WTC11 (cell line): ENCODE measurements around the gene ITSN1. TPM values are rescaled to one million over a fixed set of nuclear protein-coding genes. Genes with fewer than 3 reads are reported as not detected.
A peak's percentile ranks its signal among the peaks of the same experiment; 100 is the strongest.

Source experiments
- ATAC-seq: fragments of 200-7000 bp; cut with Tn5 transposase; 2 replicates; pipeline ENCODE4 v1.10.0; 2021; ENCODE audit warnings: mild to moderate bottlenecking, moderate library complexity
- CTCF ChIA-PET: fragments of 300-600 bp; sonication (Branson Sonifier 250); formaldehyde crosslinking; loops from one replicate; lab custom pipeline; 2021; ENCODE audit warnings: antibody characterized with exemption; lab: Charles Lee
- POLR2A ChIA-PET: fragments of 350-600 bp; sonication (Branson Sonifier 250); formaldehyde crosslinking; loops from one replicate; lab custom pipeline; 2021; ENCODE audit warnings: antibody characterized with exemption; lab: Charles Lee
- DNase-seq: peaks from one replicate; pipeline ENCODE4 v3.0.0; 2021; ENCODE audit warnings: low spot score
- H3K27ac Mint-ChIP-seq: 2 replicates; pipeline ENCODE4 v1.8.0; 2021; ENCODE audit warnings: mixed read lengths
- H3K27me3 Mint-ChIP-seq: 2 replicates; pipeline ENCODE4 v1.8.0; 2021; ENCODE audit warnings: low read depth, mild to moderate bottlenecking, moderate library complexity, mixed read lengths
- H3K36me3 Mint-ChIP-seq: 2 replicates; pipeline ENCODE4 v1.8.0; 2021; ENCODE audit warnings: mixed read lengths
- H3K4me1 Mint-ChIP-seq: 2 replicates; pipeline ENCODE4 v1.8.0; 2022; ENCODE audit warnings: mixed read lengths
- H3K4me3 Mint-ChIP-seq: 2 replicates; pipeline ENCODE4 v1.8.0; 2021; ENCODE audit warnings: mild to moderate bottlenecking, moderate library complexity, mixed read lengths
- H3K9me3 Mint-ChIP-seq: 2 replicates; pipeline ENCODE4 v1.8.0; 2021; ENCODE audit warnings: mixed read lengths
- ATF1 ChIP-seq: sonication (generic); formaldehyde crosslinking; IDR thresholded peaks from 2 replicates; pipeline ENCODE4 v1.8.1; 2023; ENCODE audit warnings: mild to moderate bottlenecking, moderate library complexity, missing genetic modification reagents
- ATF2 ChIP-seq: sonication (generic); formaldehyde crosslinking; IDR thresholded peaks from 2 replicates; pipeline ENCODE4 v1.8.1; 2022; ENCODE audit warnings: low read depth, missing genetic modification reagents, borderline replicate concordance
- ERG ChIP-seq: fragments of 250-450 bp; sonication (Bioruptor Pico); IDR thresholded peaks from 2 replicates; pipeline ENCODE4 v1.8.0; 2021; ENCODE audit warnings: mild to moderate bottlenecking
- ETV6 ChIP-seq: sonication (generic); formaldehyde crosslinking; IDR thresholded peaks from 2 replicates; pipeline ENCODE4 v1.8.1; 2022; ENCODE audit warnings: mild to moderate bottlenecking, missing genetic modification reagents
- FOXJ3 ChIP-seq: sonication (generic); formaldehyde crosslinking; IDR thresholded peaks from 2 replicates; pipeline ENCODE4 v1.9.0; 2021; ENCODE audit warnings: missing genetic modification reagents, mild to moderate bottlenecking, borderline replicate concordance
- JAZF1 ChIP-seq: fragments of 250-450 bp; sonication (Bioruptor Pico); IDR thresholded peaks from 2 replicates; pipeline ENCODE4 v1.9.0; 2021; ENCODE audit warnings: moderate library complexity, mild to moderate bottlenecking, inconsistent platforms
- MYBL2 ChIP-seq: sonication (generic); formaldehyde crosslinking; IDR thresholded peaks from 2 replicates; pipeline ENCODE4 v1.8.1; 2023; ENCODE audit warnings: mild to moderate bottlenecking, moderate library complexity, missing genetic modification reagents
- NFATC4 ChIP-seq: fragments of 250-450 bp; sonication (Bioruptor Pico); IDR thresholded peaks from 2 replicates; pipeline ENCODE4 v1.9.0; 2021; ENCODE audit warnings: mild to moderate bottlenecking
- OVOL2 ChIP-seq: fragments of 250-450 bp; sonication (Bioruptor Pico); IDR thresholded peaks from 2 replicates; pipeline ENCODE4 v1.9.0; 2021; ENCODE audit warnings: mild to moderate bottlenecking, borderline replicate concordance
- PREB ChIP-seq: sonication (generic); formaldehyde crosslinking; IDR thresholded peaks from 2 replicates; pipeline ENCODE4 v1.8.1; 2022; ENCODE audit warnings: mild to moderate bottlenecking, missing genetic modification reagents, moderate library complexity, borderline replicate concordance
- PRRX2 ChIP-seq: fragments of 250-450 bp; sonication (Bioruptor Pico); IDR thresholded peaks from 2 replicates; pipeline ENCODE4 v1.8.0; 2021; ENCODE audit warnings: mild to moderate bottlenecking
- RELA ChIP-seq: sonication (generic); formaldehyde crosslinking; IDR thresholded peaks from 2 replicates; pipeline ENCODE4 v1.8.1; 2022; ENCODE audit warnings: missing genetic modification reagents, mild to moderate bottlenecking, borderline replicate concordance
- SP1 ChIP-seq: sonication (generic); formaldehyde crosslinking; conservative IDR thresholded peaks from 2 replicates; pipeline ENCODE4 v1.8.1; 2022; ENCODE audit warnings: missing genetic modification reagents
- STAT6 ChIP-seq: sonication (generic); formaldehyde crosslinking; conservative IDR thresholded peaks from 2 replicates; pipeline ENCODE4 v1.8.1; 2023; ENCODE audit warnings: mild to moderate bottlenecking, low read depth, missing genetic modification reagents, moderate library complexity
- ZBTB21 ChIP-seq: sonication (generic); formaldehyde crosslinking; IDR thresholded peaks from 2 replicates; pipeline ENCODE4 v1.8.1; 2023; ENCODE audit warnings: mild to moderate bottlenecking, missing genetic modification reagents, borderline replicate concordance
- ZNF138 ChIP-seq: sonication (generic); formaldehyde crosslinking; conservative IDR thresholded peaks from 2 replicates; pipeline ENCODE4 v1.8.1; 2022; ENCODE audit warnings: mild to moderate bottlenecking, moderate library complexity, missing genetic modification reagents
- ZNF232 ChIP-seq: sonication (generic); formaldehyde crosslinking; IDR thresholded peaks from 2 replicates; pipeline ENCODE4 v1.8.0; 2022; ENCODE audit warnings: mild to moderate bottlenecking, missing genetic modification reagents
- ZNF396 ChIP-seq: fragments of 250-450 bp; sonication (Bioruptor Pico); IDR thresholded peaks from 2 replicates; pipeline ENCODE4 v1.8.0; 2021; ENCODE audit warnings: mild to moderate bottlenecking, moderate library complexity, borderline replicate concordance
- ZNF416 ChIP-seq: fragments of 250-450 bp; sonication (Bioruptor Pico); IDR thresholded peaks from 2 replicates; pipeline ENCODE4 v1.9.0; 2021; ENCODE audit warnings: mild to moderate bottlenecking, inconsistent platforms
- ZNF512 ChIP-seq: sonication (generic); formaldehyde crosslinking; IDR thresholded peaks from 2 replicates; pipeline ENCODE4 v1.8.1; 2022; ENCODE audit warnings: missing genetic modification reagents, borderline replicate concordance
- ZNF532 ChIP-seq: fragments of 250-450 bp; sonication (Bioruptor Pico); IDR thresholded peaks from 2 replicates; pipeline ENCODE4 v1.9.0; 2021; ENCODE audit warnings: mild to moderate bottlenecking, borderline replicate concordance
- total RNA-seq: library from RNA; stranded (reverse); gene quantifications from 3 replicates; pipeline ENCODE4 v1.2.3, GENCODE V29; 2021

The ITSN1 gene
- total RNA-seq, 1 experiment from 2014 or later, result 69.6 TPM

GRCh38 chr21:33936301-33937038 lies 294.2 kb downstream of the ITSN1 start:
- CTCF ChIA-PET, result interaction anchor here (0.6 to 1.6 kb wide), 5 partner anchors 12 to 735 kb away, joined by 3 to 5 read pairs (median 4); partner anchors contain the start of genes MRPS6 and SLC5A3
- peaks cover 4% of the 10 kb centered on the region for H3K36me3 Mint-ChIP-seq
- H3K4me3 Mint-ChIP-seq, result no peak overlapping the region
- DNase-seq (no peak), ATAC-seq (peak; percentile 70)
- TF ChIP-seq STAT6, result no peak
- TF ChIP-seq ZNF512 (CRISPR knock-in tag), result no peak
- TF ChIP-seq ZNF232 (CRISPR knock-in tag), result no peak
- no peak for TF ChIP-seq ZBTB21 (CRISPR knock-in tag)
- no peak for TF ChIP-seq ERG (CRISPR knock-in tag)
- TF ChIP-seq SP1 (CRISPR knock-in tag), result no peak
- no peak for TF ChIP-seq OVOL2 (CRISPR knock-in tag)
- no peak for TF ChIP-seq ZNF416 (CRISPR knock-in tag)
- TF ChIP-seq JAZF1 (CRISPR knock-in tag), result no peak
- no peak for TF ChIP-seq ZNF138 (CRISPR knock-in tag)
- TF ChIP-seq MYBL2 (CRISPR knock-in tag), result no peak
- TF ChIP-seq, all 79 proteins: peak for 0
- Mint-ChIP-seq H3K4me1 (peaks cover 32% of the 10 kb centered on the region), H3K27ac (0 out of 2 replicates have a peak overlapping the region, but pooled peaks have one; percentile 11), H3K27me3 (no peaks in the 10 kb centered on the region; the same call in 1 of the 2 replicates), H3K9me3 (no peaks in the 10 kb centered on the region)
- POLR2A ChIA-PET, result interaction anchor here (0.5 to 0.9 kb wide), 2 partner anchors 12 to 138 kb away, joined by 3 read pairs; no protein-coding TSS in a partner anchor

- POLR2A ChIA-PET, result no interaction called here
- TF ChIP-seq RELA (CRISPR knock-in tag) (no peak), ETV6 (CRISPR knock-in tag) (no peak), ZNF396 (CRISPR knock-in tag) (no peak), PRRX2 (no peak), ATF1 (CRISPR knock-in tag) (no peak), ATF2 (CRISPR knock-in tag) (no peak), PREB (no peak), NFATC4 (CRISPR knock-in tag) (no peak), FOXJ3 (no peak), ZNF532 (CRISPR knock-in tag) (no peak)
These were observed 294.8 kb downstream of the ITSN1 start for GRCh38 chr21:33937146-33937545.

More at GRCh38 chr21:33937146-33937545, 294.8 kb downstream of the ITSN1 start:
- Mint-ChIP-seq H3K4me3 (no peak overlapping the region), H3K4me1 (peaks cover 31% of the 10 kb centered on the region), H3K9me3 (no peaks in the 10 kb centered on the region), H3K27ac (peak overlapping the region; percentile 76; the same call in 1 of the 2 replicates), H3K27me3 (no peaks in the 10 kb centered on the region; the same call in 1 of the 2 replicates), H3K36me3 (peaks cover 3% of the 10 kb centered on the region; the same call in 1 of the 2 replicates)
- CTCF ChIA-PET, result interaction anchor here (0.6 to 1.6 kb wide), 2 partner anchors 52 to 136 kb away, joined by 4 to 5 read pairs; partner anchors contain the start of genes MRPS6 and SLC5A3
- ATAC-seq (no peak), DNase-seq (no peak)
